Measurements from ENCODE around the gene ZFR.
A peak's percentile ranks its signal among the peaks of the same experiment; 100 is the strongest.
"Not testable (repeated sequence)": the region's sequence is repeated elsewhere in the genome, so short reads cannot be mapped to it uniquely, and the experiment has no call there.

ZFR gene

GRCh38 chr5:32444431-32445286 is at the start of gene ZFR:
Gene ZFR, minus strand, starts transcription at chr5:32444740. Its CDS starts 82 bp downstream, at chr5:32444658.
- peak; percentile 88 for DNase-seq

DNA sequence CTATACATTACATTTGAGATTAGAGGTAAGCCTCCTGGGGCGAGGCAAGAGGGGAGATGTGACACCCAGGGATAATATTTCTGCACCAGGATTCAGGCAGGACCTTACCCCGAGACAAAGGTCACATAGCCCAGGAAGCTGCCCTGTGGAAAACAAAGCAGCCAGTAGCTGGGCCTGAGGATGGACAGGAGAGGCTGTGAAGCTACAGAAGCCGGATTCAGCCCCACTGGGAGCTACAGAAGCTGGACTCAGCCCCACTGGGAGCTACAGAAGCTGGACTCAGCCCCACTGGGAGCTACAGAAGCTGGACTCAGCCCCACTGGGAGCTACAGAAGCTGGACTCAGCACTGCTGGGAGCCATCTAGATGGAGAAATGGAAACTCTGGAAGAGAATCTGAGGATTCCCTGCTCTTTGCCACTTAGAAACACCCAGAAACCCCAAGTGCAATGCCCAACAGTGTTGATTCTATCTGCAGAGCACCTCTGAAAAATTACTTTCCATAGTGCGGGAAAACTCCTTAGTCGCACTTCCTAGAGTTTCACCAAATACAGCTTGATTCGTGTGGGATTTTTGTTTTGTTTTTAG is 46.5 kb upstream of the ZFR start:
- no peak for DNase-seq

DNA sequence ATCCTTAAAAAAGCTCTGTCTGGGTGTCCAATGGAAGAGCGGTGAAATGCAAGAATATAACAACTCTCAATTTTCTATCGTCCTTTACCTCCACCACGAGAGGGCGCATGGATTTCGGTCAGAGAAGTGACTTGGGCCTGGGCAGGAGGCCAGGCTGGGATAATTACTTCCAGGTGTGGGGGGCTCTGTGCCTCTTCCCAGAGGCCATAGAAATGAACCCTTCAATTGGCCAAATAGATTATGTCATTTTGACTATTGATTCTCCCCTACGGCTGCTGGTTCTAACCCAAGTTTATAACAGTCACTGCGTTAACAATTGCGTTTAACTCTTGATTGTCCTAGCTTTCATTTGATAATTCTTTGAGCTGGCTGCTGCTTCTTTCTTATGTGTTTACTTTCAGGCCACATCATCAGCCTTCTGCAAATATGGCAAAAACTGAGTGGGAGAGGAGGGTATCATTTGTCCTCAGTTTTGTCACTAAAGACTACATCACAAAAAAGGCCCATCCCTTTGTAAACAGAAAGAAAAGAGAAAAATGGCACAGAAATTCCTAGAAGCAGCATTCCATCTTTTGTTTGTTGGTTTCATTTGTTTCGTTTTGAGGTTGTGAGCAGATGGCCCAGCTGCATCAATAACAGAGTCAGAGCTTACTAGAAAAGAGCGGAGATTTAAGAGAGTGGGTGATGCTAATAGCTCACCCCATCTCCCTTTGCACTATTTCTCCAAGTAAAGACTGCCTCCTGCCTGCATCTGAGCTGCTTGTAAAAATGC is 45.4 kb upstream of the ZFR start:
- DNase-seq, result no peak

DNA sequence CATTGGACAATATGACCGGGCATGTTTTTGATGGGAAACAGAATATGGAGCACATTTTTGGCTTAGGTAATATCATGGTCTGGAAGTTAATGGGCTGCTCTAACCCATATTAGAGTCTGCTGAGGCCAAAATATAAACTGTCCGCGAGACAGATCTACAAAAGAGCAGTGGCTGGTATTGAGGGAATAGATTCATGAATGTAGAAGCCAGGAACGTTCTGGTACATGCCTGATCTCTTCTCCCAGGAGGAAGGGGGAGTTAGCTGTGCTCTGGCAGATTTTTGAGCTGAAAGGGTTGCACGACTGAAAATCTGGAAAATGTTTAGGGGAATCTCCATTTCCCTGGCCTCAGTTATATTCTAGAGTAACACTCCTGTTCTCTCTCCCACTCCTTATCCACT is 42.9 kb upstream of the ZFR start:
- DNase-seq, result no peak

GRCh38 chr5:32487008-32487407 is 42.5 kb upstream of the ZFR start:
- DNase-seq, result no peak

GRCh38 chr5:32482193-32482592 is 37.7 kb upstream of the ZFR start:
- no peak for DNase-seq

- no peak for DNase-seq
Observed at GRCh38 chr5:32479096-32479495, 34.6 kb upstream of the ZFR start.

DNA sequence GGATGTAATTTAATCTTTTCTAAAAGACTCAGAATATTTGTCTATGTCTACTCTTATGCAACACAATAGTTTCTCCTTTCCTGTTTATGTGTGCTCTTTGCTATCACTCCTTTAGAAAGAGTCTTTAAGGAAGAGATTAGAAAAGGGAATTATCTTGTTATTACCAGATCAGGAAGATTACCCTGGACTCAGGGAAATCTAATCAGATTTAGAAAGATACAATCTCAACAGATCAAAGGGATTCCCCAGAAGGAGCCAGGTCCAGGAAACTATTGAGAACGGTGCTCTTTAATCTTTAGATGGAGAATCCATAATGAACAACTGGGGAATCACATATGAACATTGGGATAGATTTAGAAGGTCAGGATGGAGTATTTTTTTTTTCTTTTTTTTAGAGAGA is 32.4 kb upstream of the ZFR start:
- DNase-seq, result no peak

- no peak for DNase-seq
Observed at GRCh38 chr5:32475334-32476097, 31.0 kb upstream of the ZFR start.

GRCh38 chr5:32474209-32474854 is 29.8 kb upstream of the ZFR start:
- DNase-seq, result no peak

- no peak for DNase-seq
Observed at GRCh38 chr5:32473072-32473471, 28.5 kb upstream of the ZFR start.

- DNase-seq, result no peak
Observed at GRCh38 chr5:32471784-32472183, 27.2 kb upstream of the ZFR start.

- no peak for DNase-seq
Observed at GRCh38 chr5:32465076-32465475, 20.5 kb upstream of the ZFR start.

DNA sequence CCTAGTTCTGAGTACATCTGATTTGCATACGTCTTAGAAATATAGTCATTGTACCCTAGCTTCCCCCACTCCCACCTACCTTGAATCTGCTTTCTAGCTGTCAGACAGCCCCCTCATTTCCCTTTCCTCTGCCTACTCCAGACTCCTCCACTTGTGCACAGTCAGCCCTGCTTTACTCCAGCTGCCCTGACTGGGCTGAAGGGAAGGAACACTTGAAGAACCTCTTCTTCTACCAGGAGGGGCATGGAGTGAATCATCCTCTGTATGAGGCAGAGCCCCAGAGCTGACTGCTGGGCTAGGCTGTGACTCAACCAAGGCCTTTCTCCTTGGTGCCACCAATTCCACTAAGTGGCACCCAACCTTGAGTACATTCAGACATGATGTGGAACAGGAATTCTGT is 18.1 kb upstream of the ZFR start:
- DNase-seq, result no peak

DNA sequence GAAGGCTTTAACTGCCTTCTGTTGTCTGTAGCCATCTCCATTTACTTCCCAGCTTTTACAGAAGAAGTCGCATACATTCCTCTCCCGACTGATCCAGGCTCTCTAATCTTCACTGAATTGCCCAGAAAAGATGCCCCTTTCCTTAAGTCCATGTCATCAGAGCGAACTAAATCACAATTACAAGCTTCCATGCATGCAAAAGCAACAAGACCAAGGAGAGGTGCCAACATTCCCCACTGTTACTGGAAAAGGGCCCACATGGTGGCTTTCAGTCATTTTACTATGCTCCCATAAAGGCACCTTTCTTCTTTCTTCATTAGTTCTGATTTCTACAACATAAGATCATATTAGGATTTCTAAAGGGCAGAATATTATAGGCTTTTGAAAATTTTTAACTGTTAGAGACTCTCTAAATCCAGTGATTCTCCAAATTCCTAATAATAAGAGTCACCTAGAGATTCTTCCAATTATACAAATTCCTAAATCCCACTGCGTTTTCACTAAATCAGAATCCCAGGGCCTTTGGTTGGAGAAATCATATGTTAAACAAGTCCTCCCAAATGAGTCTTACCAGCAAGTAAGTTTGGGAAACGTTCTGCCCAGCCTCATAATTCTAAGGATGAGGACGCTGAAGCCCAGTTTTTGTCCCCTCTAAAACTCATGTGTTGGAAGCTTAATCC is 17.0 kb upstream of the ZFR start:
- DNase-seq, result no peak

DNA sequence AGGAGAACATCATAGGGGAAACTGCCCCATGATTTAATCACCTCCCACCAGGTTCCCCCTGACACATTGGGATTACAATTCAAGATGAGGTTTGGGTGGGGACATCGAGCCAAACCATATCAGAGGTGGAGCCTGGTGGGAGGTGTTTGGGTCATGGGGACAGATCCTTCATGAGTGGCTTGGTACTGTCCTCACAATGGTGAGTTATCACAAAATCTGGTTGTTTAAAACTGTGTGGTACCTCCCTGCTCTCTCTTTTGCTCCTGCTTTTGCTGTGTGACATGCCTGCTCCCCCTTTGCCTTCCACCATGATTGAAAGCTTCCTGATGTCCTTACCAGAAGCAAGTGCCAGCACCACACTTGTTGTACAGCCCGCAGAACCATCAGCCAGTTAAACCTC is 16.2 kb upstream of the ZFR start:
- DNase-seq, result no peak

DNA sequence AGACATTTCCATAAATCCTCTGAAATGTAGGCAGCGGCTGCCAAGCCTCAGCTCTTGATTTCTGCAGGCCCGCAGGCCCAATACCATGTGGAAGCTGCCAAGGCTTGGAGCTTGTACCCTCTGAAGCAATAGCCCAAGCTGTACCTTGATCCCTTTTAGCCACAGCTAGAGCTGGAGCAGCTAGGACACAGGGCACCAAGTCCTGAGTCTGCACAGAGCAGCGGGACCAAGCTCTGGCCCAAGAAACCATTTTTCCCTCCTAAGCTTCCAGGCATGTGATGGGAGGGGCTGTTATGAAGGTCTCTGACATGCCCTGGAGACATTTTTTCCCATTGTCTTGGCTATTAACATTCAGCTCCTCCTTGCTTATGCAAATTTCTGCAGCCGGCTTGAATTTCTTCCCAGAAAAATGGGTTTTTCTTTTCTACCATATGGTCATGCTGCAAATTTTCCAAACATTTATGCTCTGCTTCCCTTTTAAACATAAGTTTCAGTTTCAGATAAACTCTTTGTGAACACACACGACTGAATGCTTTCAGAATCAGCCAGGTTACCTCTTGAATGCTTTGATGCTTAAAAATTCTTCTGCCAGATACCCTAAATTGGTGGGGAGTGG is 14.4 kb upstream of the ZFR start:
- DNase-seq, result no peak

DNA sequence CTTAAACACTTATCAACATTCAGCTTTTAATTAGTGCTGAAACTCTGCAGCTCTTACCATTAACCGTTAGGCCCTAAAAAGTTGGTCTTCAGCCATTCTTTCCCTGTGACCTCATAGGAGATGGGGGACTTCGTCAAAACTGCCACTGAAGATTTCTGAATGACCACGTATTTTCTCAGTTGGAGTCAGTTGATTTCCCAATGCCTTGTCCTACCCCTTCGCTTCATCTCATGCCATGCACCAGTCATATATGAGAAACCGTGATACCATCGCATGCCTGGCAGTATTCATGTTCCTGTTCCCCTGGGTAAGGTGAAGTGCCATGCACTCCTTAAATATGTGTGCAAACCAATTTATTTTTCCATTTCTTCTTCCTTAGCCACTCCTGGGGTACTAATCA is 10.8 kb upstream of the ZFR start:
- DNase-seq, result no peak

- DNase-seq, result no peak
Observed at GRCh38 chr5:32454821-32455220, 10.3 kb upstream of the ZFR start.

- DNase-seq, result no peak
Observed at GRCh38 chr5:32453916-32454315, 9.4 kb upstream of the ZFR start.

- not testable (repeated sequence) for DNase-seq
Observed at GRCh38 chr5:32452316-32452715, 7.8 kb upstream of the ZFR start.

- DNase-seq, result no peak
Observed at GRCh38 chr5:32450952-32451351, 6.4 kb upstream of the ZFR start.
